ENCODE data around the gene TMEM204.
A peak's percentile ranks its signal among the peaks of the same experiment; 100 is the strongest.

Gene TMEM204

GRCh38 chr16:1565083-1565805, 31.8 kb downstream of the TMEM204 start:
- ATAC-seq: no peak
- no peak for TF ChIP-seq TOX (CRISPR knock-in tag; IDR thresholded peaks at IDR 0.05; ENCODE audit: borderline replicate concordance)

- ATAC-seq: no peak
- TF ChIP-seq GLIS3 (CRISPR knock-in tag; IDR thresholded peaks at IDR 0.05): no peak
- TF ChIP-seq, protein P1, sequence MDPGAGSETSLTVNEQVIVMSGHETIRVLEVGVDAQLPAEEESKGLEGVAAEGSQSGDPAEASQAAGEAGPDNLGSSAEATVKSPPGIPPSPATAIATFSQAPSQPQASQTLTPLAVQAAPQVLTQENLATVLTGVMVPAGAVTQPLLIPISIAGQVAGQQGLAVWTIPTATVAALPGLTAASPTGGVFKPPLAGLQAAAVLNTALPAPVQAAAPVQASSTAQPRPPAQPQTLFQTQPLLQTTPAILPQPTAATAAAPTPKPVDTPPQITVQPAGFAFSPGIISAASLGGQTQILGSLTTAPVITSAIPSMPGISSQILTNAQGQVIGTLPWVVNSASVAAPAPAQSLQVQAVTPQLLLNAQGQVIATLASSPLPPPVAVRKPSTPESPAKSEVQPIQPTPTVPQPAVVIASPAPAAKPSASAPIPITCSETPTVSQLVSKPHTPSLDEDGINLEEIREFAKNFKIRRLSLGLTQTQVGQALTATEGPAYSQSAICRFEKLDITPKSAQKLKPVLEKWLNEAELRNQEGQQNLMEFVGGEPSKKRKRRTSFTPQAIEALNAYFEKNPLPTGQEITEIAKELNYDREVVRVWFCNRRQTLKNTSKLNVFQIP (CRISPR knock-in tag; IDR thresholded peaks at IDR 0.05; ENCODE audit: borderline replicate concordance, low read depth): no peak
- TF ChIP-seq, protein P2, sequence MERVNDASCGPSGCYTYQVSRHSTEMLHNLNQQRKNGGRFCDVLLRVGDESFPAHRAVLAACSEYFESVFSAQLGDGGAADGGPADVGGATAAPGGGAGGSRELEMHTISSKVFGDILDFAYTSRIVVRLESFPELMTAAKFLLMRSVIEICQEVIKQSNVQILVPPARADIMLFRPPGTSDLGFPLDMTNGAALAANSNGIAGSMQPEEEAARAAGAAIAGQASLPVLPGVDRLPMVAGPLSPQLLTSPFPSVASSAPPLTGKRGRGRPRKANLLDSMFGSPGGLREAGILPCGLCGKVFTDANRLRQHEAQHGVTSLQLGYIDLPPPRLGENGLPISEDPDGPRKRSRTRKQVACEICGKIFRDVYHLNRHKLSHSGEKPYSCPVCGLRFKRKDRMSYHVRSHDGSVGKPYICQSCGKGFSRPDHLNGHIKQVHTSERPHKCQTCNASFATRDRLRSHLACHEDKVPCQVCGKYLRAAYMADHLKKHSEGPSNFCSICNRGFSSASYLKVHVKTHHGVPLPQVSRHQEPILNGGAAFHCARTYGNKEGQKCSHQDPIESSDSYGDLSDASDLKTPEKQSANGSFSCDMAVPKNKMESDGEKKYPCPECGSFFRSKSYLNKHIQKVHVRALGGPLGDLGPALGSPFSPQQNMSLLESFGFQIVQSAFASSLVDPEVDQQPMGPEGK (CRISPR knock-in tag; IDR thresholded peaks at IDR 0.05; ENCODE audit: borderline replicate concordance): no peak
- TF ChIP-seq, protein P3, sequence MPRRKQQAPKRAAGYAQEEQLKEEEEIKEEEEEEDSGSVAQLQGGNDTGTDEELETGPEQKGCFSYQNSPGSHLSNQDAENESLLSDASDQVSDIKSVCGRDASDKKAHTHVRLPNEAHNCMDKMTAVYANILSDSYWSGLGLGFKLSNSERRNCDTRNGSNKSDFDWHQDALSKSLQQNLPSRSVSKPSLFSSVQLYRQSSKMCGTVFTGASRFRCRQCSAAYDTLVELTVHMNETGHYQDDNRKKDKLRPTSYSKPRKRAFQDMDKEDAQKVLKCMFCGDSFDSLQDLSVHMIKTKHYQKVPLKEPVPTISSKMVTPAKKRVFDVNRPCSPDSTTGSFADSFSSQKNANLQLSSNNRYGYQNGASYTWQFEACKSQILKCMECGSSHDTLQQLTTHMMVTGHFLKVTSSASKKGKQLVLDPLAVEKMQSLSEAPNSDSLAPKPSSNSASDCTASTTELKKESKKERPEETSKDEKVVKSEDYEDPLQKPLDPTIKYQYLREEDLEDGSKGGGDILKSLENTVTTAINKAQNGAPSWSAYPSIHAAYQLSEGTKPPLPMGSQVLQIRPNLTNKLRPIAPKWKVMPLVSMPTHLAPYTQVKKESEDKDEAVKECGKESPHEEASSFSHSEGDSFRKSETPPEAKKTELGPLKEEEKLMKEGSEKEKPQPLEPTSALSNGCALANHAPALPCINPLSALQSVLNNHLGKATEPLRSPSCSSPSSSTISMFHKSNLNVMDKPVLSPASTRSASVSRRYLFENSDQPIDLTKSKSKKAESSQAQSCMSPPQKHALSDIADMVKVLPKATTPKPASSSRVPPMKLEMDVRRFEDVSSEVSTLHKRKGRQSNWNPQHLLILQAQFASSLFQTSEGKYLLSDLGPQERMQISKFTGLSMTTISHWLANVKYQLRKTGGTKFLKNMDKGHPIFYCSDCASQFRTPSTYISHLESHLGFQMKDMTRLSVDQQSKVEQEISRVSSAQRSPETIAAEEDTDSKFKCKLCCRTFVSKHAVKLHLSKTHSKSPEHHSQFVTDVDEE (CRISPR knock-in tag; IDR thresholded peaks at IDR 0.05): no peak
- no peak for TF ChIP-seq RARB (CRISPR knock-in tag; IDR thresholded peaks at IDR 0.05)
- TF ChIP-seq CSDC2 (CRISPR knock-in tag; IDR thresholded peaks at IDR 0.05): no peak
- no peak for TF ChIP-seq TOX (CRISPR knock-in tag; IDR thresholded peaks at IDR 0.05; ENCODE audit: borderline replicate concordance)
These were observed 34.5 kb downstream of the TMEM204 start for GRCh38 chr16:1567988-1568387.

DNA sequence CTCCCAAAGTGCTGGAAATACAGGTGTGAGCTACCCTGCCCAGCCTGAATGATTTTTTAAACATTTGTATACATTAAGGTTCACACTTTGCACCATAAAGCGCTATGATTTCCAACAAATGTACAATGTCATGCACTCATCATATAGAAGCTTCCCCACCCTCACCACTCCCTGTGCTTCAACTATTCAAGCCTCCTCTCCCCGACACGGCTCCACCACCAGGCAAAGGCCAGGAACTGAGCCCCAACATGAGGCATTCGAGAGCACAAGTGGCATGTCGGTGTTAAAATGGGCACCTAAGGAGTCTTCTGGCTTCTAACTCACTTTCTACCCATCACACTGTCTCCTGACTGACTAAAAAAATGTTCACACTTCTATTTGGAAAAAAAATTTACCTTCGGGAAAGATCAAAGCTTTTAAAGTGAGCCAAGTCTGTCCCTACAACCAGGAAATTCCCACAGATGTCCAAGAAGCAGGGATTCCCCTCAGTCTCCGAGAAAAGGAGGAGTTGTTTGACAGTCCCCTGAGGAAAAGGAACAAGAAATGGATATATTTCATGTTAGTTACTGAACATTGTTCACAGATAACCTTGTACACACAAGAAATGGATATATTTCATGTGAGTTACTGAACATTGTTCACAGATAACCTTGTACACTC, 37.7 kb downstream of the TMEM204 start:
- TF ChIP-seq BACH2 (CRISPR knock-in tag; IDR thresholded peaks at IDR 0.05; ENCODE audit: borderline replicate concordance): no peak
- no peak for TF ChIP-seq ZNF565 (CRISPR knock-in tag; conservative IDR thresholded peaks at IDR 0.05; ENCODE audit: low read depth)
- no peak for TF ChIP-seq CSDC2 (CRISPR knock-in tag; IDR thresholded peaks at IDR 0.05)
- TF ChIP-seq, protein P1 (CRISPR knock-in tag; IDR thresholded peaks at IDR 0.05; ENCODE audit: borderline replicate concordance, low read depth): no peak
- ATAC-seq: no peak

DNA sequence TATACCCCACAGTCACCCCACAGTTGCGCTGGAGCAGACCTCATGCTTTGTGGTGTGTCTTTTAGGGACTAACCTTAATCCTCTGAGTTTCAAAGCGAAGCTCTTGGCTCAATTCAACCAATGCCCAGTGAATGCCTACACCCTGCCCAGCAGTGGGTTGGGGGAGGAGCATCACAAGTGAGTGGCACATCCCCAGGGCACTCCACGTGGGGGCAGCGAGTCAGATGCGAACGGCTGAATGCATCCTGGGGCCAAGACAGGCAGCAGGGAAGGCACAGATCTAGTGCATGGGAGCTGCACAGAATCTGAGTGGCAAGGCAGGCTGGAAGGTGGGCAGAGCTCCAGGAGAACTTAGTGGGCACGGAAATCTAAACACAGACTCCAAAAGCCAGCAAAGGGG, 39.2 kb downstream of the TMEM204 start:
- peak; percentile 40; the same call in 1 of the 3 replicates for ATAC-seq
- TF ChIP-seq BACH2 (CRISPR knock-in tag; IDR thresholded peaks at IDR 0.05; ENCODE audit: borderline replicate concordance) (no peak), ZC3H10 (CRISPR knock-in tag; IDR thresholded peaks at IDR 0.05) (no peak), CREB5 (CRISPR knock-in tag; IDR thresholded peaks at IDR 0.05; ENCODE audit: low read depth) (no peak), CSDC2 (CRISPR knock-in tag; IDR thresholded peaks at IDR 0.05) (no peak), OSR1 (CRISPR knock-in tag; IDR thresholded peaks at IDR 0.05) (no peak), SNAI2 (CRISPR knock-in tag; IDR thresholded peaks at IDR 0.05) (no peak), ZNF8 (CRISPR knock-in tag; IDR thresholded peaks at IDR 0.05) (no peak), GLIS3 (CRISPR knock-in tag; IDR thresholded peaks at IDR 0.05) (no peak), TCF4 (CRISPR knock-in tag; IDR thresholded peaks at IDR 0.05; ENCODE audit: borderline replicate concordance) (no peak)
- TF ChIP-seq, protein P1 (CRISPR knock-in tag; IDR thresholded peaks at IDR 0.05; ENCODE audit: borderline replicate concordance, low read depth): no peak
- TF ChIP-seq, protein P2 (CRISPR knock-in tag; IDR thresholded peaks at IDR 0.05; ENCODE audit: borderline replicate concordance): no peak
- TF ChIP-seq, protein P3 (CRISPR knock-in tag; IDR thresholded peaks at IDR 0.05): no peak
